PC-3 (cell line): ENCODE measurements around the gene FBXO27. TPM values are rescaled to one million over a fixed set of nuclear protein-coding genes. Genes with fewer than 3 reads are reported as not detected.

ENCODE experiments used
- ATAC-seq: fragments of 200-7000 bp; cut with Tn5 transposase; 2 replicates; pipeline ENCODE4 v1.9.1; 2020; ENCODE audit warnings: mild to moderate bottlenecking, moderate library complexity
- BruUV-seq: library from RNA; stranded (reverse); fragments of 400-500 nt; replicated peaks from 2 replicates; lab custom pipeline; 2021; lab: Mats Ljungman, UMichigan
- CTCF ChIA-PET: fragments of 300-600 bp; sonication (Branson Sonifier 250); formaldehyde crosslinking; loops from one replicate; lab custom pipeline; 2022; ENCODE audit warnings: antibody characterized with exemption; lab: Charles Lee
- POLR2A ChIA-PET: fragments of 300-600 bp; sonication (Branson Sonifier 250); formaldehyde crosslinking; loops from one replicate; lab custom pipeline; 2022; ENCODE audit warnings: antibody characterized with exemption; ENCODE audit not compliant: unreplicated experiment; lab: Charles Lee
- DNase-seq: peaks from one replicate; pipeline ENCODE4 v3.0.0-alpha.2; 2015
- H2AFZ ChIP-seq: fragments of 300-600 bp; sonication (generic); 2 replicates; pipeline ENCODE4 v1.6.0; 2016; ENCODE audit warnings: antibody characterized with exemption, low read length
- H3F3A ChIP-seq: fragments of 300-600 bp; sonication (generic); one replicate; pipeline ENCODE4 v1.6.0; 2017; ENCODE audit warnings: antibody characterized with exemption, low read length, control low read depth, mild to moderate bottlenecking; ENCODE audit not compliant: unreplicated experiment
- H3K27ac ChIP-seq: fragments of 300-600 bp; sonication (generic); 2 replicates; pipeline ENCODE4 v1.5.1; 2016; ENCODE audit warnings: mild to moderate bottlenecking, low read length
- H3K27me3 ChIP-seq: fragments of 300-600 bp; sonication (generic); 2 replicates; pipeline ENCODE4 v1.6.1; 2016; ENCODE audit warnings: low read length, mixed read lengths
- H3K36me3 ChIP-seq: fragments of 300-600 bp; sonication (generic); 2 replicates; pipeline ENCODE4 v1.6.1; 2016; ENCODE audit warnings: low read depth, mixed run types, low read length, mixed read lengths
- H3K4me1 ChIP-seq: fragments of 300-600 bp; sonication (generic); 2 replicates; pipeline ENCODE4 v1.5.1; 2016; ENCODE audit warnings: low read length; ENCODE audit not compliant: insufficient read depth
- H3K4me2 ChIP-seq: fragments of 300-600 bp; sonication (generic); 2 replicates; pipeline ENCODE4 v1.6.0; 2016; ENCODE audit warnings: low read length
- H3K4me3 ChIP-seq: fragments of 300-600 bp; sonication (generic); 2 replicates; pipeline ENCODE4 v1.5.1; 2016; ENCODE audit warnings: mild to moderate bottlenecking, low read length, mixed read lengths
- H3K79me2 ChIP-seq: fragments of 300-600 bp; sonication (generic); 2 replicates; pipeline ENCODE4 v1.6.1; 2017; ENCODE audit warnings: low read length, mixed read lengths
- H3K9ac ChIP-seq: fragments of 300-600 bp; sonication (generic); 2 replicates; pipeline ENCODE4 v1.6.0; 2016; ENCODE audit warnings: mild to moderate bottlenecking, low read length
- H3K9me2 ChIP-seq: fragments of 300-600 bp; sonication (generic); replicated peaks from 2 replicates; pipeline ENCODE4 v1.6.1; 2016; ENCODE audit warnings: mixed run types, low read length, mixed read lengths
- H3K9me3 ChIP-seq: fragments of 300-600 bp; sonication (generic); 2 replicates; pipeline ENCODE4 v1.6.1; 2016; ENCODE audit warnings: low read length, mixed read lengths
- H4K20me1 ChIP-seq: fragments of 300-600 bp; sonication (generic); 2 replicates; pipeline ENCODE4 v1.6.1; 2016; ENCODE audit warnings: low read length, mixed read lengths
- CTCF ChIP-seq: fragments of 300-600 bp; sonication (generic); conservative IDR thresholded peaks from 2 replicates; pipeline ENCODE4 v1.5.1; 2017; ENCODE audit warnings: antibody characterized with exemption, low read depth, mild to moderate bottlenecking, low read length
- EZH2 ChIP-seq: fragments of 300-600 bp; sonication (generic); IDR thresholded peaks from one replicate; pipeline ENCODE4 v1.6.1; 2017; ENCODE audit warnings: antibody characterized with exemption, mild to moderate bottlenecking, low read length; ENCODE audit not compliant: unreplicated experiment
- EZH2phosphoT487 ChIP-seq: fragments of 300-600 bp; sonication (generic); IDR thresholded peaks from 2 replicates; pipeline ENCODE4 v1.6.1; 2018; ENCODE audit warnings: mild to moderate bottlenecking, antibody characterized with exemption, low read length, borderline replicate concordance
- intact Hi-C: fragments of 100-400 bp; cut with micrococcal nuclease; formaldehyde crosslinking; loops from 2 replicates; pipeline ENCODE4 v1.9.0; 2023
- total RNA-seq: library from RNA; depleted of rRNA; stranded (reverse); fragments of >200 nt; gene quantifications from 2 replicates; pipeline ENCODE4 v1.2.3, GENCODE V29; 2014; rRNA removed

Gene FBXO27
- total RNA-seq, 1 experiment from 2014 or later = 7.1 TPM

GRCh38 chr19:38975214-38975860 is 57.0 kb downstream of the FBXO27 start, which contains the start of gene FBXO17:
Gene FBXO17, minus strand, starts transcription at chr19:38975742. Its CDS starts 25,423 bp downstream, at chr19:38950319.
- no peak within 1 kb of the TSS for H2AFZ ChIP-seq
- H3F3A ChIP-seq = no peaks in the 10 kb centered on the region
- H3K9me3 ChIP-seq = no peaks in the 10 kb centered on the region
- no peaks in the 10 kb centered on the region for H3K9me2 ChIP-seq
- H3K4me3 ChIP-seq = no peak within 1 kb of the TSS
- ChIA-PET CTCF (no interaction called here), POLR2A (no interaction called here)
- H3K36me3 ChIP-seq = no peaks in the 10 kb centered on the region
- DNase-seq = no peak
- H3K9ac ChIP-seq = no peak within 1 kb of the TSS
- H3K4me2 ChIP-seq = no peak within 1 kb of the TSS
- H3K79me2 ChIP-seq = no peaks in the 10 kb centered on the region
- intact Hi-C loops = no loop called here
- no peaks in the 10 kb centered on the region for H3K27me3 ChIP-seq
- no peaks in the 10 kb centered on the region for H4K20me1 ChIP-seq
- TF ChIP-seq EZH2 (no peak), EZH2phosphoT487 (no peak)
- no peak for ATAC-seq
- BruUV-seq = no TSS peak
- no peak within 1 kb of the TSS for H3K27ac ChIP-seq
- H3K4me1 ChIP-seq = no peaks in the 10 kb centered on the region

- H3F3A ChIP-seq = no peaks in the 10 kb centered on the region
- TF ChIP-seq CTCF (no peak), EZH2phosphoT487 (no peak), EZH2 (no peak)
- no peak overlapping the region for H3K9ac ChIP-seq
- H3K9me3 ChIP-seq = no peaks in the 10 kb centered on the region
- H2AFZ ChIP-seq = no peak overlapping the region
- ChIA-PET CTCF (no interaction called here), POLR2A (no interaction called here)
- intact Hi-C loops = no loop called here
- no peaks in the 10 kb centered on the region for H3K79me2 ChIP-seq
- H4K20me1 ChIP-seq = no peaks in the 10 kb centered on the region
- H3K4me2 ChIP-seq = no peak overlapping the region
- no peak for ATAC-seq
- no peak overlapping the region for H3K27ac ChIP-seq
- DNase-seq = no peak
- H3K4me1 ChIP-seq = no peaks in the 10 kb centered on the region
- no TSS peak for BruUV-seq
- H3K9me2 ChIP-seq = no peaks in the 10 kb centered on the region
- no peak overlapping the region for H3K4me3 ChIP-seq
- H3K27me3 ChIP-seq = no peaks in the 10 kb centered on the region
- no peaks in the 10 kb centered on the region for H3K36me3 ChIP-seq
These were observed 57.6 kb downstream of the FBXO27 start for GRCh38 chr19:38974624-38975213.

Other genes starting within 250 kb of the FBXO27 start
- not detected in 2 replicates for gene LGALS7B, start 243.3 kb downstream of the FBXO27 start, total RNA-seq
- 0.51 TPM in 1 of 2 replicates, not detected in the other for gene LGALS4, start 219.6 kb downstream of the FBXO27 start, total RNA-seq
- gene ECH1, start 200.8 kb downstream of the FBXO27 start, total RNA-seq = 41.8 and 78.9 TPM in 2 replicates
- gene HNRNPL, start 182.6 kb downstream of the FBXO27 start, total RNA-seq = 315 and 331 TPM in 2 replicates
- gene RINL, start 154.3 kb downstream of the FBXO27 start, total RNA-seq = 1.2 and 3.2 TPM in 2 replicates
- gene SIRT2, start 132.9 kb downstream of the FBXO27 start, total RNA-seq = 37.9 and 55.2 TPM in 2 replicates
- gene NFKBIB, start 132.6 kb downstream of the FBXO27 start, total RNA-seq = 43.7 and 44.9 TPM in 2 replicates
- gene CCER2, start 120.4 kb downstream of the FBXO27 start, total RNA-seq = 0.26 TPM in 1 of 2 replicates, not detected in the other
- 26.7 and 28.3 TPM in 2 replicates for gene SARS2, start 101.8 kb downstream of the FBXO27 start, total RNA-seq
- 143 and 156 TPM in 2 replicates for gene MRPS12, start 101.6 kb downstream of the FBXO27 start, total RNA-seq
- gene FBXO17, start 56.8 kb downstream of the FBXO27 start, total RNA-seq = not detected in 2 replicates
- gene ACP7, start 51.8 kb upstream of the FBXO27 start, total RNA-seq = 3.4 and 5.0 TPM in 2 replicates
- gene PAK4, start 93.2 kb upstream of the FBXO27 start, total RNA-seq = 13.5 and 16.2 TPM in 2 replicates
- gene NCCRP1, start 164.4 kb upstream of the FBXO27 start, total RNA-seq = 2.2 and 6.2 TPM in 2 replicates
- gene SYCN, start 171.7 kb upstream of the FBXO27 start, total RNA-seq = not detected in 2 replicates
- not detected in 2 replicates for gene IFNL3, start 212.5 kb upstream of the FBXO27 start, total RNA-seq
- gene IFNL4, start 216.3 kb upstream of the FBXO27 start, total RNA-seq = not detected in 2 replicates
- gene IFNL2, start 235.8 kb upstream of the FBXO27 start, total RNA-seq = not detected in 2 replicates